A549 treated with AZD2906 at 1 μM for 4 hours (cell line): Measurements from ENCODE around the gene FOXJ1. TPM values are rescaled to one million over a fixed set of nuclear protein-coding genes. Genes with fewer than 3 reads are reported as not detected.

Source experiments
- total RNA-seq: library from RNA; stranded (reverse); fragments of 200-300 nt; extraction: Qiagen RNA extraction; gene quantifications from 5 replicates; pipeline ENCODE4 v1.2.3, GENCODE V29; 2022

FOXJ1 gene
- total RNA-seq = 0.77 to 1.1 TPM (median 0.95 TPM) in 5 replicates

GRCh38 chr17:76141212-76142038, at the start of gene FOXJ1:
FOXJ1 (minus strand) TSS chr17:76141245; CDS start chr17:76140395, 850 bp downstream.

GRCh38 chr17:76103274-76104139, 37.5 kb downstream of the FOXJ1 start, which contains the start of gene EXOC7:
EXOC7 (minus strand) TSS chr17:76103787; CDS start chr17:76103692, 95 bp downstream.

Other genes with a start within 250 kb of the FOXJ1 start
- 30.1 to 40.1 TPM (median 38.9 TPM) in 5 replicates for gene TRIM65, start 244.3 kb downstream of the FOXJ1 start, total RNA-seq
- 98.3 to 124 TPM (median 117 TPM) in 5 replicates for gene MRPL38, start 236.4 kb downstream of the FOXJ1 start, total RNA-seq
- 5.5 to 8.4 TPM (median 7.1 TPM) in 5 replicates for gene FBF1, start 200.2 kb downstream of the FOXJ1 start, total RNA-seq
- 15.8 to 18.4 TPM (median 16.6 TPM) in 5 replicates for gene ACOX1, start 162.1 kb downstream of the FOXJ1 start, total RNA-seq
- 20.6 to 27.7 TPM (median 24.5 TPM) in 5 replicates for gene TEN1, start 162.0 kb downstream of the FOXJ1 start, total RNA-seq
- 3.2 to 5.5 TPM (median 4.7 TPM) in 5 replicates for gene CDK3, start 140.4 kb downstream of the FOXJ1 start, total RNA-seq
- gene EVPL, start 113.9 kb downstream of the FOXJ1 start, total RNA-seq = 11.9 to 18.5 TPM (median 17.2 TPM) in 5 replicates
- 78.7 to 82.2 TPM (median 79.1 TPM) in 5 replicates for gene SRP68, start 68.7 kb downstream of the FOXJ1 start, total RNA-seq
- gene GALR2, start 66.5 kb downstream of the FOXJ1 start, total RNA-seq = 1.1 to 2.1 TPM (median 1.7 TPM) in 5 replicates
- 0.17 to 0.38 TPM (median 0.30 TPM) in 5 replicates for gene ZACN, start 62.1 kb downstream of the FOXJ1 start, total RNA-seq
- gene EXOC7, start 37.5 kb downstream of the FOXJ1 start, total RNA-seq = 54.6 to 68.4 TPM (median 58.5 TPM) in 5 replicates
- 8.3 to 10.3 TPM (median 9.7 TPM) in 5 replicates for gene RNF157, start 99.2 kb upstream of the FOXJ1 start, total RNA-seq
- 119 to 198 TPM (median 177 TPM) in 5 replicates for gene UBALD2, start 124.1 kb upstream of the FOXJ1 start, total RNA-seq
- gene QRICH2, start 167.0 kb upstream of the FOXJ1 start, total RNA-seq = 0.42 to 1.1 TPM (median 0.85 TPM) in 5 replicates
- 53.1 to 63.4 TPM (median 58.2 TPM) in 5 replicates for gene PRPSAP1, start 212.7 kb upstream of the FOXJ1 start, total RNA-seq
- 32.2 to 43.3 TPM (median 36.6 TPM) in 5 replicates for gene SPHK1, start 243.4 kb upstream of the FOXJ1 start, total RNA-seq